Right kidney (tissue), 1 donor: ENCODE data around the gene MAGI2.

ENCODE experiments used
- DNase-seq: peaks from one replicate; pipeline ENCODE4 v3.0.0-alpha.2; 2016

MAGI2 gene

DNA sequence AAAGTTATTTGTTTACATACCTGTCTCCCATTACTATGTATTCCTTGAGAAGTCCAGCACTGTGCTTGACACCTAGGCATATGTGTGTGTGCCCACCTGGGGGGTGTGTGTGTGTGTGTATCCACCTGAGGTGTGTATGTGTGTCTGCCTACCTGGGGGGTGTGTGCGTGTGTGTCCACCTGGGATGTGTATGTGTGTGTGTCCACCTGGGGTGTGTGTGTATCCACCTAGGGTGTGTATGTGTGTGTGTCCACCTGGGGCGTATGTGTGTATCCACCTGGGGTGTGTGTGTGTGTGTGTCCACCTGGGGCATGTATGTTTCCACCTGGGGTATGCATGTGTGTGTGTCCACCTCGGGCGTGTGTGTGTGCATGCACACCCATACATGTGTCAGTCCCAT is 1051.4 kb downstream of the MAGI2 start:
- no peak for DNase-seq

- DNase-seq: no peak
Measured at GRCh38 chr7:78400038-78400437, 1053.4 kb downstream of the MAGI2 start.

- DNase-seq: no peak
Measured at GRCh38 chr7:78399033-78399769, 1054.3 kb downstream of the MAGI2 start.

DNA sequence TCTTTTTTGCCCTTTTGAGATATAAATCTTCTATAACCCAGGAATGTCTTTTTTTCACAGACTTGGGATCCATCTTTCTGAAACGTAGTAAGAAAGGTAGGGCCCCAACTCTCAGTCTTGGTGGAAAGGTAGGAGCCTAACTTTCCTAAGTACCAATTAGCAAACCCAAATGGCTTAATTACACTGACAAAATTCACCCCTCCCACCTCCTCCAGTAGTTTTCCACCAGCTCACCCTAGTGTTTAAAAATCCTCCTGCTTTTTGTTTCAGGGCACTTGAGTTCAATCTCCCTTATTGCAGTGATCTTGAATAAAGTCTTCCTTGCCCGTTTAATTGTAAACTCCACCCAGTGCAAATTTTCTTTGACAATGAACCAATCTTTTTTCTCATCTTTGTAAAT is 1054.9 kb downstream of the MAGI2 start:
- no peak for DNase-seq

- no peak for DNase-seq
Measured at GRCh38 chr7:78398081-78398480, 1055.4 kb downstream of the MAGI2 start.

GRCh38 chr7:78396210-78396609 is 1057.3 kb downstream of the MAGI2 start:
- no peak for DNase-seq

DNA sequence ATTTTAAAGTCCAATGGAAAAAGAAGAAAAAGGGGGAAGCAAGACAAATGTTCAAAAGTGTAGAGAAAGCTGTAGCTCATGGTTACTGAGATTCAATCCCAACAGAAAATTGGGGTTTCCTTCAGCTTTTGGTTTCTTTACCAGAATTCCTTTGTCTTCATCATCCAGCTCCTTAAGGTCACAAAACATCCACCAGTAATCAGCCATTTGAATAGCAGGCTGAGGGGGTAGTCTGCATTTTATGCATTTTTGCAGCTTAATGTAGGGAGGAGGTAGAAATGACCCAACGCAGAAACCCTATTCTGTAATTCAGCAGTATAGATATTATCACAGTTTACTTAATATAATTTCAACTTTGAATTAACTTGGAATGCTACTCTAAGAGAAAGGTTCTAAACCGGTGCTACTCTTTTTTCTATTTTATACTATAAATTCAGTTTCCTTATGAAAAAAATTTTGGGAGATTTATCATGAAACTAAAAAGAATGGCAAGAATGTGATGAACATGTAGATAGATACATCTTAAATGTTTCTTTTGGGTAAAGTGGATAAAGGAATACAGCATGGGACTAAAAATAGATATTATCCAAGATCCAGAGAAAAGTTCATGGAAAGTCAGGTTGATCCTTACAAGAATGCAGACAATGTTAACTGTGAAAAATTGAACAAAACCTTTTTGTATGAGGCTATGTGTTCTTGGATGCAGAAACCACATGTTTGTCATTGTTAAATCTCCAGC is 1058.0 kb downstream of the MAGI2 start:
- no peak for DNase-seq

DNA sequence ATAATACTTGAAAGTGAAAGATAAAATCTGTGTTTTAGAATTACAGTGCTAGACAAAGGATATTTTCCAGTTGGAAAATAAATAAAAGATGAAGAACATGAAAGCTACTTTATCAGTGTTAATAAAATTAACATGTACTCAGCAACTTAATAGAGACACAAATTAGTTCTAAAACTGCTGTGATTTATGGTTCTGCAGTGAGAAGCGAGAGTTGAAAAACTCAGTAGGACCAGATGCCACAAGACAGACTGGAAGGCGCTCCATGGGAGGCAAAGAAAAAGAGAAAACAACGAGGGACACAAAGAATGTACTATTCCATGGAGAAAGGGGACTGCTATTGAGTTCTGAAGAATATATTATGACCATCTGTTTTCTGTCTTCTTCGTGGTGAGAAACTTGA is 1064.4 kb downstream of the MAGI2 start:
- no peak for DNase-seq

GRCh38 chr7:78386520-78386919 is 1066.9 kb downstream of the MAGI2 start:
- no peak for DNase-seq

GRCh38 chr7:78383096-78383880 is 1070.2 kb downstream of the MAGI2 start:
- DNase-seq: no peak

GRCh38 chr7:78379148-78379547 is 1074.3 kb downstream of the MAGI2 start:
- no peak for DNase-seq

- DNase-seq: no peak
Measured at GRCh38 chr7:78377532-78377931, 1075.9 kb downstream of the MAGI2 start.

DNA sequence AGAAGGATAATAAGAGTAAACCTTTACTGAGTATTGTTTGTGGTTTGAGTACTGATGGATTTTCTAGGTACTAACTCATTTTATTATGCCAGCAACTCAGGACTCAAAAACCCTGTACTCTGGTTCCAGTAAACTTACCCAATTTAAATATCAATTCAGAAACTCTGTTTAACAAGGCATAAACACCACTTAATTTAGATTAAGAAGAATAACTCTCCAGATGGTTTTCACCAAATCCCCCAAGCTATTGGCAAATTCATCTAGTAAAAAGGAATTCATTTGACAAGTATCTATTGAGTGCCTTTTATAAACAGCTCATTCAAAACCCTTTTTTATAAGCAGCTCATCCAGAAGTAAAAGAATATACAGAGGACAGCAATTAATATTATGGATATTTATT is 1082.5 kb downstream of the MAGI2 start:
- DNase-seq: no peak

- no peak for DNase-seq
Measured at GRCh38 chr7:78368771-78369170, 1084.7 kb downstream of the MAGI2 start.

DNA sequence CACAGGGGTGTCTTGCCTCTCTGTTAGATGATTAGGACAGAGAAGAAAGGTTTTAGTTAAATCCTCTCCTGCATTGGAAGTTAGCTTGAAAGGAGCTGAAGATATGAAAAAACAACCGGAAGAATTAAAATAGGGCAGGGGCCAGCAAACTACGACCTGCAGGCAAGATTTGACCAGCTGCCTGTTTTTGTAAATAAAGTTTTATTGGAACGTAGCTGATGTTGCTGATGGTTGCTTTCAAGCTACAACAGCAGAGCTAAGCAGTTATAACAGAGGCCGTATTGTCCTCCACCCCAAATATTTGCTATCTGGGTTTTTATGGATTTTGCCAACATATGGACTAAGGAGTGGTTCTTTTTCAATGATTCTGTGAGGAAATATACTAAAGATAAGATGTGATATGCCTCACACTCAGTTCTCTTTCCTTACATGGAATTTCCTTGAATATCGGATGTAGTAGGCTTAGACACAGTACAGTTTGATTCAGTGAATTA is 1086.1 kb downstream of the MAGI2 start:
- no peak for DNase-seq

DNA sequence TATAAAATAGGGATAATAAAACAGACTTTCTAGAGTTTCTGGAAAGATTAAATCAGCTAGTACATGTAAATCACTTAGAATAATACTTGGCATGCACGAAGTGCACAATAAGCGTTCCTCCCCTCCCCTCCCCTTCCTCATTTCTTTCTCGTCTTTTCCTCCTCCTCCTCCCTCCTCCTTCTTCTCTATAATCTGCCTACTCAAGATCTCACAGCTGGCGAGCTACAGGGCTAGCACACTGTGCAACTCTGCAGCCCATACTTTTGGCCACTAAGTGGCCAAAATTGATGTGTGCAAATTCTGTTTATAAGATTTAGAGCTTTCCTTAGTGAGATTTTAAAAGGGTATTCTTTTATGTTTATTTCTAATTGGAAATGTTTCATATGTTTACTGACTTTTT is 1089.6 kb downstream of the MAGI2 start:
- DNase-seq: no peak

DNA sequence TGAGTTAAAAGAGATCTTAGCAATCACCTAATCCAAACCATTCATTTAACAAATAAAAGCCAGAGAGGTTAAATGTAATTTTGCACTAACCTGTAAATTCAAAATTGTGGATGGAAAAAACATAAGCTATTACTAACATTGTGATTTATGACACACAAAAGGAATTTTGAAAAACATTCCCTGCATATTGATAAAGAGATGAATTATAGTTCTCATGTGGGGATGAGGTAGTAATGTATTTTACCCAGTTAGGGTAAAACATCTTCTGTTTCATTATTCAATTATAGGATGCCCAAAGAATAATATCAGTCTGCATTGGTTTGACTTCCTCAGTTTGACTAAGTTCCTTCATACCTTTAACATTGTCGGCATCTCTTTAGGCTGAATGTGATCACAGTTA is 1093.6 kb downstream of the MAGI2 start:
- DNase-seq: no peak

GRCh38 chr7:78357709-78358108 is 1095.8 kb downstream of the MAGI2 start:
- no peak for DNase-seq

DNA sequence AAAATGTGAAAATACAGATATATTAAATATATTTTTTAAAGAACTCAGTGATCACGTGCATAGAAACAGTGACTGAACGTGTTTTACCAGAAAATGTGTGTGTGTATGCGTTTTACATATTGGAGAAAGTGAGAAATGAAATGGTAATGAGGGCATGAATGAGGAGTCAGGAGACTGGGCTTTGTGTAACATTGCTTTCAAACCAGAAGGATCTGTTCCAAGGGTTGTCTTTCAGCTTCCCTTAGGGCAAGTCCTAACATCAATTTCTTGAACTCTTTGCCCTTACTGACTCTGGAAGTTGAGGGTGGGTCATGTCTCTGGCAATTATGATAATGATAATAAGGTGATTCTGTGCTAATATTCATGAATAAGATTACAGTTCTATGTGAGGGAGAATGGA is 1097.6 kb downstream of the MAGI2 start:
- DNase-seq: no peak

GRCh38 chr7:78350926-78351325 is 1102.5 kb downstream of the MAGI2 start:
- DNase-seq: no peak

GRCh38 chr7:78350391-78350790 is 1103.1 kb downstream of the MAGI2 start:
- DNase-seq: no peak

DNA sequence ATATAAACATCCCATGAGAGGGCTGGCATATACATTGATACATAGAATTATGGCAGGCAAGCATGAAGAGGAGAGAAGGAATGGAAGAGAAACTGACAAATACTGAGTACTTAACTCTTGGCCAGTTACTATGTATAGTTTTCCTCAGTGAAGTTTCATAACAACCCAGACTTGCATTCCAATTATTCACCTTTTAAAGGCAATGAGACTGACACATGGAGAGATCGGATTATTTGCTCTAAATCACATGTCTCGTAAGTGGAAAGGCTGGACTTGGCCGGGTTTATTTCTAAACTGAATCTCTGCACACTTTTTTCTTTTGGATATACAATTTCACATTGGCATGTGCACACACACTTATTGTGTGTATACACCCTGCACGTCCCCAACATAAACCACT is 1106.6 kb downstream of the MAGI2 start:
- no peak for DNase-seq

DNA sequence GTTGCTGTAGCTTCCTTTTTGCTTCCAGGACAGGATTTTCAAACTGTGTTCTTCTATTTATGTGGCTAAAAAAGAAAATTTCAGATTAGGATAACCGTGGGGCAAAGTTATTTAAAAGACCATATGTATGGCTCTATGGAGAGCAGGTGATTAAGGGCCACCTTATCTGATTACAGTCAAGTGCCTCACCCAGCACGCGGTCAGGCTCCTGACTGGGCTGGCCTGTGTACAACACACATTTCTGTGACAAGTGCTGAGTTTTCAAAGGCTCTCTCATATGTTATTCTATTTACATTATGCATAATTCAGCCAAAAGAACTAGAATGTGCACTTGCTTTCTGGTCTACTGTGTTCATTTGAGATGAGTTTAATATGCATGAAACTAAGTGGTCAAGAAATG is 1107.5 kb downstream of the MAGI2 start:
- DNase-seq: no peak
